WTC11 (cell line): Measurements from ENCODE around the gene IFIT1. TPM values are rescaled to one million over a fixed set of nuclear protein-coding genes. Genes with fewer than 3 reads are reported as not detected.

Experiments used
- ATAC-seq: fragments of 200-7000 bp; cut with Tn5 transposase; 2 replicates; pipeline ENCODE4 v1.10.0; 2021; ENCODE audit warnings: mild to moderate bottlenecking, moderate library complexity
- Bru-seq: library from RNA; stranded (reverse); fragments of 400-500 nt; gene quantifications from one replicate; lab custom pipeline; 2021; lab: Mats Ljungman, UMichigan
- CTCF ChIA-PET: fragments of 300-600 bp; sonication (Branson Sonifier 250); formaldehyde crosslinking; loops from one replicate; lab custom pipeline; 2021; ENCODE audit warnings: antibody characterized with exemption; lab: Charles Lee
- POLR2A ChIA-PET: fragments of 350-600 bp; sonication (Branson Sonifier 250); formaldehyde crosslinking; loops from one replicate; lab custom pipeline; 2021; ENCODE audit warnings: antibody characterized with exemption; lab: Charles Lee
- DNase-seq: peaks from one replicate; pipeline ENCODE4 v3.0.0; 2021; ENCODE audit warnings: low spot score
- H3K27ac Mint-ChIP-seq: 2 replicates; pipeline ENCODE4 v1.8.0; 2021; ENCODE audit warnings: mixed read lengths
- H3K27me3 Mint-ChIP-seq: 2 replicates; pipeline ENCODE4 v1.8.0; 2021; ENCODE audit warnings: low read depth, mild to moderate bottlenecking, moderate library complexity, mixed read lengths
- H3K36me3 Mint-ChIP-seq: 2 replicates; pipeline ENCODE4 v1.8.0; 2021; ENCODE audit warnings: mixed read lengths
- H3K4me1 Mint-ChIP-seq: 2 replicates; pipeline ENCODE4 v1.8.0; 2022; ENCODE audit warnings: mixed read lengths
- H3K4me3 Mint-ChIP-seq: 2 replicates; pipeline ENCODE4 v1.8.0; 2021; ENCODE audit warnings: mild to moderate bottlenecking, moderate library complexity, mixed read lengths
- H3K9me3 Mint-ChIP-seq: 2 replicates; pipeline ENCODE4 v1.8.0; 2021; ENCODE audit warnings: mixed read lengths
- CBFB ChIP-seq: sonication (generic); formaldehyde crosslinking; IDR thresholded peaks from 2 replicates; pipeline ENCODE4 v1.8.1; 2022; ENCODE audit warnings: mild to moderate bottlenecking, low read depth, missing genetic modification reagents
- CREM ChIP-seq: sonication (generic); formaldehyde crosslinking; IDR thresholded peaks from 2 replicates; pipeline ENCODE4 v1.8.1; 2022; ENCODE audit warnings: mild to moderate bottlenecking, missing genetic modification reagents, moderate library complexity
- ELF4 ChIP-seq: sonication (generic); formaldehyde crosslinking; IDR thresholded peaks from 2 replicates; pipeline ENCODE4 v1.8.1; 2022; ENCODE audit warnings: low read depth, mild to moderate bottlenecking, moderate library complexity, missing genetic modification reagents
- FOXP1 ChIP-seq: sonication (generic); formaldehyde crosslinking; IDR thresholded peaks from 2 replicates; pipeline ENCODE4 v1.8.0; 2022; ENCODE audit warnings: missing genetic modification reagents, mild to moderate bottlenecking, moderate library complexity, borderline replicate concordance
- GRHL2 ChIP-seq: fragments of 250-450 bp; sonication (Bioruptor Pico); IDR thresholded peaks from 2 replicates; pipeline ENCODE4 v1.8.0; 2022; ENCODE audit warnings: mild to moderate bottlenecking, moderate library complexity; ENCODE audit not compliant: insufficient replicate concordance, severe bottlenecking
- JUN ChIP-seq: sonication (generic); formaldehyde crosslinking; IDR thresholded peaks from 2 replicates; pipeline ENCODE4 v1.8.0; 2023; ENCODE audit warnings: mild to moderate bottlenecking, missing genetic modification reagents
- MXD4 ChIP-seq: fragments of 250-450 bp; sonication (Bioruptor Pico); IDR thresholded peaks from 2 replicates; pipeline ENCODE4 v1.8.0; 2021; ENCODE audit warnings: mild to moderate bottlenecking, moderate library complexity, borderline replicate concordance
- NR2C2 ChIP-seq: sonication (generic); formaldehyde crosslinking; IDR thresholded peaks from 2 replicates; pipeline ENCODE4 v1.8.0; 2022; ENCODE audit warnings: mild to moderate bottlenecking, missing genetic modification reagents
- SP1 ChIP-seq: sonication (generic); formaldehyde crosslinking; conservative IDR thresholded peaks from 2 replicates; pipeline ENCODE4 v1.8.1; 2022; ENCODE audit warnings: missing genetic modification reagents
- ZNF396 ChIP-seq: fragments of 250-450 bp; sonication (Bioruptor Pico); IDR thresholded peaks from 2 replicates; pipeline ENCODE4 v1.8.0; 2021; ENCODE audit warnings: mild to moderate bottlenecking, moderate library complexity, borderline replicate concordance
- long read RNA-seq, 3 experiments: library from RNA in 1 of 3; library from capped mRNA in 1 of 3; library from polyadenylated mRNA in 1 of 3; unstranded in 2 of 3; stranded (forward) in 1 of 3; transcript quantifications; one replicate each; pipeline ENCODE4 v2.0.0, GENCODE V29; 2021
- total RNA-seq: library from RNA; stranded (reverse); gene quantifications from 3 replicates; pipeline ENCODE4 v1.2.3, GENCODE V29; 2021
- TF ChIP-seq, protein P1 (sequence below): fragments of 250-450 bp; sonication (Bioruptor Pico); IDR thresholded peaks from 2 replicates; pipeline ENCODE4 v1.9.0; 2021; ENCODE audit warnings: mild to moderate bottlenecking, borderline replicate concordance
- TF ChIP-seq, protein P2 (sequence below): fragments of 250-450 bp; sonication (Bioruptor Pico); conservative IDR thresholded peaks from 2 replicates; pipeline ENCODE4 v1.9.0; 2021; ENCODE audit warnings: mild to moderate bottlenecking
- TF ChIP-seq, protein P3 (sequence below): sonication (generic); formaldehyde crosslinking; conservative IDR thresholded peaks from 2 replicates; pipeline ENCODE4 v1.8.1; 2023; ENCODE audit warnings: mild to moderate bottlenecking, low read depth, missing genetic modification reagents, moderate library complexity
- TF ChIP-seq, protein P4 (sequence below): sonication (generic); formaldehyde crosslinking; IDR thresholded peaks from 2 replicates; pipeline ENCODE4 v1.8.1; 2023; ENCODE audit warnings: mild to moderate bottlenecking, missing genetic modification reagents
- TF ChIP-seq, protein P5 (sequence below): sonication (generic); formaldehyde crosslinking; IDR thresholded peaks from 2 replicates; pipeline ENCODE4 v1.8.1; 2022; ENCODE audit warnings: low read depth, mild to moderate bottlenecking, moderate library complexity, missing genetic modification reagents, borderline replicate concordance

Gene IFIT1, protein sequence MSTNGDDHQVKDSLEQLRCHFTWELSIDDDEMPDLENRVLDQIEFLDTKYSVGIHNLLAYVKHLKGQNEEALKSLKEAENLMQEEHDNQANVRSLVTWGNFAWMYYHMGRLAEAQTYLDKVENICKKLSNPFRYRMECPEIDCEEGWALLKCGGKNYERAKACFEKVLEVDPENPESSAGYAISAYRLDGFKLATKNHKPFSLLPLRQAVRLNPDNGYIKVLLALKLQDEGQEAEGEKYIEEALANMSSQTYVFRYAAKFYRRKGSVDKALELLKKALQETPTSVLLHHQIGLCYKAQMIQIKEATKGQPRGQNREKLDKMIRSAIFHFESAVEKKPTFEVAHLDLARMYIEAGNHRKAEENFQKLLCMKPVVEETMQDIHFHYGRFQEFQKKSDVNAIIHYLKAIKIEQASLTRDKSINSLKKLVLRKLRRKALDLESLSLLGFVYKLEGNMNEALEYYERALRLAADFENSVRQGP
- total RNA-seq (1.5 to 2.0 TPM (median 1.5 TPM) in 3 replicates), Bru-seq, nascent RNA (percentile 38 among the genes with signal in this experiment)
- long read RNA-seq, experiment 1, transcript IFIT1-201 (2 exons, 1,880 nt): major isoform, 5 of 6 reads
- long read RNA-seq, experiment 1, partial matches to known transcripts: 0 of 6 reads
- long read RNA-seq, experiment 1, other reads (novel, unspliced or antisense): 1 of 6 reads
- long read RNA-seq, experiment 2, partial matches to known transcripts: 0 of 3 reads
- long read RNA-seq, experiment 2, other reads (novel, unspliced or antisense): 1 of 3 reads
- long read RNA-seq, experiment 3, transcript IFIT1-201 (2 exons, 1,880 nt): major isoform, 5 of 6 reads
- long read RNA-seq, experiment 3, partial matches to known transcripts: 0 of 6 reads
- long read RNA-seq, experiment 3, other reads (novel, unspliced or antisense): 1 of 6 reads

DNA sequence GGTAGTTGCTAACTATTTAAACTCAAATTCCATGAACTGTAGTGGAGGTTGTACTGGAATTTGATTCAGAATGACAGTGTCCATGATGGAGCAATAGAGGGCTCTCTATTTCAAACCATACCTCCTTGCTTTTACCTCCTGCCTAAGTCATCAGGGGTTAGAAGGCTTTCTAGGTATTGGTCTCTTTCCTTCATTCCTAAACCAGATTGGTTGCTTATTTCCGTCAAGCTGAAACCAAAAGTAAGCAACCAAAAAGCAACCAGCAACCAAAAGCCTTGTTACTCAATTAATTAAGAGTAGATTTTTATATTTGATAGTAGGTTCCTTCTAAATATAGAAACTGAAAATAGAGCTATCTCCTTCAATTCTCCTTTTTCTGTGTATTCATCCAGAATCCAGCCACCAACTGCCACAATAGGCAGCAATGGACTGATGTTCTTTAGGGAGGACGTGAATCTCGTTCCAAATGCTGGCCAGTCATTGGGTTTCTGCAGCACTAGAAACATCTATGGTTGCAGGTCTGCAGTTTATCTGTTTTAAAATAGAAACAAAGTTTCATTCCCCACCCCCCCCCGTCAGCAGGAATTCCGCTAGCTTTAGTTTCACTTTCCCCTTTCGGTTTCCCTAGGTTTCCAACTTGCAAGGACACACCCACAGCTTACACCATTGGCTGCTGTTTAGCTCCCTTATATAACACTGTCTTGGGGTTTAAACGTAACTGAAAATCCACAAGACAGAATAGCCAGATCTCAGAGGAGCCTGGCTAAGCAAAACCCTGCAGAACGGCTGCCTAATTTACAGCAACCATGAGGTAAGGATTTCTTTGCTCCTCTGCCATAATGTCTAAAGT lies at the start of gene IFIT1:
Gene IFIT1 (plus strand): TSS at position 717 of the 850 bp plus-strand sequence. CDS start 90 bp downstream, at position 807.
- peak within 1 kb of the TSS; percentile 71 for H3K4me3 Mint-ChIP-seq
- peak; percentile 88 for ATAC-seq
- DNase-seq: no peak
- H3K9me3 Mint-ChIP-seq: peaks cover 12% of the 10 kb centered on the region
- TF ChIP-seq ZNF396 (CRISPR knock-in tag): no peak
- TF ChIP-seq, protein P1, sequence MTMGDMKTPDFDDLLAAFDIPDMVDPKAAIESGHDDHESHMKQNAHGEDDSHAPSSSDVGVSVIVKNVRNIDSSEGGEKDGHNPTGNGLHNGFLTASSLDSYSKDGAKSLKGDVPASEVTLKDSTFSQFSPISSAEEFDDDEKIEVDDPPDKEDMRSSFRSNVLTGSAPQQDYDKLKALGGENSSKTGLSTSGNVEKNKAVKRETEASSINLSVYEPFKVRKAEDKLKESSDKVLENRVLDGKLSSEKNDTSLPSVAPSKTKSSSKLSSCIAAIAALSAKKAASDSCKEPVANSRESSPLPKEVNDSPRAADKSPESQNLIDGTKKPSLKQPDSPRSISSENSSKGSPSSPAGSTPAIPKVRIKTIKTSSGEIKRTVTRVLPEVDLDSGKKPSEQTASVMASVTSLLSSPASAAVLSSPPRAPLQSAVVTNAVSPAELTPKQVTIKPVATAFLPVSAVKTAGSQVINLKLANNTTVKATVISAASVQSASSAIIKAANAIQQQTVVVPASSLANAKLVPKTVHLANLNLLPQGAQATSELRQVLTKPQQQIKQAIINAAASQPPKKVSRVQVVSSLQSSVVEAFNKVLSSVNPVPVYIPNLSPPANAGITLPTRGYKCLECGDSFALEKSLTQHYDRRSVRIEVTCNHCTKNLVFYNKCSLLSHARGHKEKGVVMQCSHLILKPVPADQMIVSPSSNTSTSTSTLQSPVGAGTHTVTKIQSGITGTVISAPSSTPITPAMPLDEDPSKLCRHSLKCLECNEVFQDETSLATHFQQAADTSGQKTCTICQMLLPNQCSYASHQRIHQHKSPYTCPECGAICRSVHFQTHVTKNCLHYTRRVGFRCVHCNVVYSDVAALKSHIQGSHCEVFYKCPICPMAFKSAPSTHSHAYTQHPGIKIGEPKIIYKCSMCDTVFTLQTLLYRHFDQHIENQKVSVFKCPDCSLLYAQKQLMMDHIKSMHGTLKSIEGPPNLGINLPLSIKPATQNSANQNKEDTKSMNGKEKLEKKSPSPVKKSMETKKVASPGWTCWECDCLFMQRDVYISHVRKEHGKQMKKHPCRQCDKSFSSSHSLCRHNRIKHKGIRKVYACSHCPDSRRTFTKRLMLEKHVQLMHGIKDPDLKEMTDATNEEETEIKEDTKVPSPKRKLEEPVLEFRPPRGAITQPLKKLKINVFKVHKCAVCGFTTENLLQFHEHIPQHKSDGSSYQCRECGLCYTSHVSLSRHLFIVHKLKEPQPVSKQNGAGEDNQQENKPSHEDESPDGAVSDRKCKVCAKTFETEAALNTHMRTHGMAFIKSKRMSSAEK (CRISPR knock-in tag): no peak
- no peak for TF ChIP-seq CBFB
- TF ChIP-seq FOXP1 (CRISPR knock-in tag): no peak
- no peak for TF ChIP-seq SP1 (CRISPR knock-in tag)
- no peak for TF ChIP-seq CREM (CRISPR knock-in tag)
- TF ChIP-seq, protein P2, sequence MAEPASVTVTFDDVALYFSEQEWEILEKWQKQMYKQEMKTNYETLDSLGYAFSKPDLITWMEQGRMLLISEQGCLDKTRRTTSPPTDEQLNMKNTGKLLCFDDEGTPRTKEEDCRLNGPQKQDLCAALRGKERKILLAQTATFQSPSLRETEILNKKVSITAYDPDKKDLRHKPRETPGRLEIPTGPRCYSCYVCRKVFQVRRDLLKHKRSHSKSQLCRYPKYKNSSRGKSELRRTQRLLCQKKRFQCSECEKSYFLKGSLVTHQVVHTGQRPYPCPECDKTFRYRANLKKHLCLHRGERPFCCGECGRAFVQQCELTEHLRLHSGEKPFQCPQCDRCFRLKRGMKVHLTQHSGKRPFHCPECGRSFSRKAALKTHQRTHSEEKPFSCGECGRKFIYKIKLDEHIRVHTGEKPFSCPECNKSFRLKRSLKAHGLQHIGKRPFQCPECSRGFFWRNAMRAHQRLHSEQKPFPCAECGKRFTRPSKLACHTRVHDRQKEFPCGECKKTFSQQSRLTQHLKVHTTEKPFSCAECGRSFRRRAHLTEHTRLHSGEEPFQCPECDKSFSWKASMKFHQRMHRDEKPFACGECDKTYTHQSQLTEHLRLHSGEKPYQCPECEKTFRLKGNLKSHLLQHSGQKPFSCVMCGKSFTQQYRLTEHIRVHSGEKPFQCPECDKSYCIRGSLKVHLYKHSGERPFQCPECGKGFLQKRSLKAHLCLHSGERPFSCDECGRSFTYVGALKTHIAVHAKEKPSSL (CRISPR knock-in tag): no peak
- no peak for TF ChIP-seq MXD4 (CRISPR knock-in tag)
- no peak for TF ChIP-seq NR2C2
- no peak for TF ChIP-seq JUN (CRISPR knock-in tag)
- CTCF ChIA-PET: interaction anchor here (0.6 to 1.2 kb wide), 7 partner anchors 23 to 664 kb away, joined by 3 to 6 read pairs (median 3); no protein-coding TSS in a partner anchor
- H3K27me3 Mint-ChIP-seq: no peaks in the 10 kb centered on the region
- peaks cover 15% of the 10 kb centered on the region for H3K4me1 Mint-ChIP-seq
- POLR2A ChIA-PET: no interaction called here
- peaks cover 2% of the 10 kb centered on the region for H3K36me3 Mint-ChIP-seq
- peak within 1 kb of the TSS; percentile 98 for H3K27ac Mint-ChIP-seq

DNA sequence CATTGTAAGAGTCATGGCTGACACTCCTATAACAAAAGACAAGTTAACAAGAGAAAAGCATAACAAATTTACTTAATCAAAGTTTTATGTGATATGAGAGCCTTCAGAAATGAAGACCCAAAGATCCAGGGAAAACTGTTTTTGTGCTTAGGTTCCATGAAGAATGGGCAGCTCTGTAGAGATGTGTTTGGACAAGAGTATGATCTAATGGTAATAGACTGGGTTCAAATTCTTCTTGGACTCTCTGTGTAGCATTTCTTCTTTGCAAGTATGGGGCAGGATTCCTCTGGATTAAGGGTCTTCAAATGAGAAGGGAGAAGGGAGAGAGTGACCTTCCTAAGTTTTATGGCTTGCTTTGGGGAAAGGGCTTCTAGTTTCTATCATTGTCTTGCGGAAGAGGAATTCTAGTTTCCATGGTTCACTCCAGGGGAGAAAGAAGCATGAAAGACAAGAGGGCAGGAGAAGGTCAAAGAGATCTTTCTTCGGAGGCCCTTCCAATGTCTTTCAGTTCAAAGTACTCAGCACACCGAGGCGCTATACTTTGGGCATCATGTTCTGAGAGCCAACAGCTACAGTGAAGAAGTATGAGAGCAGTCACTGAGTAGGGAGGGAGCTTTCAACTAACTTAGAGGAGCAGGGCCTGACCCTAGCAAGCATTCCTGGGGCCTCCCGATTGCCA lies 49.2 kb upstream of the IFIT1 start:
- H3K27ac Mint-ChIP-seq: no peak overlapping the region
- peaks cover 48% of the 10 kb centered on the region for H3K4me1 Mint-ChIP-seq
- CTCF ChIA-PET: no interaction called here
- peaks cover 5% of the 10 kb centered on the region; the same call in 1 of the 2 replicates for H3K36me3 Mint-ChIP-seq
- H3K9me3 Mint-ChIP-seq: peaks cover 11% of the 10 kb centered on the region
- H3K27me3 Mint-ChIP-seq: no peaks in the 10 kb centered on the region
- ATAC-seq (peak; percentile 33), DNase-seq (no peak)
- POLR2A ChIA-PET: no interaction called here
- H3K4me3 Mint-ChIP-seq: no peak overlapping the region
- TF ChIP-seq, protein P3, sequence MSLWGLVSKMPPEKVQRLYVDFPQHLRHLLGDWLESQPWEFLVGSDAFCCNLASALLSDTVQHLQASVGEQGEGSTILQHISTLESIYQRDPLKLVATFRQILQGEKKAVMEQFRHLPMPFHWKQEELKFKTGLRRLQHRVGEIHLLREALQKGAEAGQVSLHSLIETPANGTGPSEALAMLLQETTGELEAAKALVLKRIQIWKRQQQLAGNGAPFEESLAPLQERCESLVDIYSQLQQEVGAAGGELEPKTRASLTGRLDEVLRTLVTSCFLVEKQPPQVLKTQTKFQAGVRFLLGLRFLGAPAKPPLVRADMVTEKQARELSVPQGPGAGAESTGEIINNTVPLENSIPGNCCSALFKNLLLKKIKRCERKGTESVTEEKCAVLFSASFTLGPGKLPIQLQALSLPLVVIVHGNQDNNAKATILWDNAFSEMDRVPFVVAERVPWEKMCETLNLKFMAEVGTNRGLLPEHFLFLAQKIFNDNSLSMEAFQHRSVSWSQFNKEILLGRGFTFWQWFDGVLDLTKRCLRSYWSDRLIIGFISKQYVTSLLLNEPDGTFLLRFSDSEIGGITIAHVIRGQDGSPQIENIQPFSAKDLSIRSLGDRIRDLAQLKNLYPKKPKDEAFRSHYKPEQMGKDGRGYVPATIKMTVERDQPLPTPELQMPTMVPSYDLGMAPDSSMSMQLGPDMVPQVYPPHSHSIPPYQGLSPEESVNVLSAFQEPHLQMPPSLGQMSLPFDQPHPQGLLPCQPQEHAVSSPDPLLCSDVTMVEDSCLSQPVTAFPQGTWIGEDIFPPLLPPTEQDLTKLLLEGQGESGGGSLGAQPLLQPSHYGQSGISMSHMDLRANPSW: no peak
- TF ChIP-seq, protein P4, sequence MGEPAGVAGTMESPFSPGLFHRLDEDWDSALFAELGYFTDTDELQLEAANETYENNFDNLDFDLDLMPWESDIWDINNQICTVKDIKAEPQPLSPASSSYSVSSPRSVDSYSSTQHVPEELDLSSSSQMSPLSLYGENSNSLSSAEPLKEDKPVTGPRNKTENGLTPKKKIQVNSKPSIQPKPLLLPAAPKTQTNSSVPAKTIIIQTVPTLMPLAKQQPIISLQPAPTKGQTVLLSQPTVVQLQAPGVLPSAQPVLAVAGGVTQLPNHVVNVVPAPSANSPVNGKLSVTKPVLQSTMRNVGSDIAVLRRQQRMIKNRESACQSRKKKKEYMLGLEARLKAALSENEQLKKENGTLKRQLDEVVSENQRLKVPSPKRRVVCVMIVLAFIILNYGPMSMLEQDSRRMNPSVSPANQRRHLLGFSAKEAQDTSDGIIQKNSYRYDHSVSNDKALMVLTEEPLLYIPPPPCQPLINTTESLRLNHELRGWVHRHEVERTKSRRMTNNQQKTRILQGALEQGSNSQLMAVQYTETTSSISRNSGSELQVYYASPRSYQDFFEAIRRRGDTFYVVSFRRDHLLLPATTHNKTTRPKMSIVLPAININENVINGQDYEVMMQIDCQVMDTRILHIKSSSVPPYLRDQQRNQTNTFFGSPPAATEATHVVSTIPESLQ (CRISPR knock-in tag): no peak
- TF ChIP-seq GRHL2 (no peak), ELF4 (no peak)
- TF ChIP-seq, protein P5, sequence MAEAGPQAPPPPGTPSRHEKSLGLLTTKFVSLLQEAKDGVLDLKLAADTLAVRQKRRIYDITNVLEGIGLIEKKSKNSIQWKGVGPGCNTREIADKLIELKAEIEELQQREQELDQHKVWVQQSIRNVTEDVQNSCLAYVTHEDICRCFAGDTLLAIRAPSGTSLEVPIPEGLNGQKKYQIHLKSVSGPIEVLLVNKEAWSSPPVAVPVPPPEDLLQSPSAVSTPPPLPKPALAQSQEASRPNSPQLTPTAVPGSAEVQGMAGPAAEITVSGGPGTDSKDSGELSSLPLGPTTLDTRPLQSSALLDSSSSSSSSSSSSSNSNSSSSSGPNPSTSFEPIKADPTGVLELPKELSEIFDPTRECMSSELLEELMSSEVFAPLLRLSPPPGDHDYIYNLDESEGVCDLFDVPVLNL (CRISPR knock-in tag): no peak
